ENCODE data around the gene FAP.

- no peak for TF ChIP-seq CTCF (conservative IDR thresholded peaks at IDR 0.05; ENCODE audit: low read depth, low read length)
- TF ChIP-seq EZH2 (IDR thresholded peaks at IDR 0.05; ENCODE audit: borderline replicate concordance, low read depth, low read length, poor library complexity, severe bottlenecking) = no peak
Measured at GRCh38 chr2:162241571-162241970, 1.7 kb downstream of the FAP start.

All from A673 (cell line).